A673 (cell line): Measurements from ENCODE around the gene FASN. TPM values are rescaled to one million over a fixed set of nuclear protein-coding genes. Genes with fewer than 3 reads are reported as not detected.

Experiments
- BruUV-seq: library from RNA; stranded (reverse); fragments of 400-500 nt; replicated peaks from 2 replicates; lab custom pipeline; 2021; lab: Mats Ljungman, UMichigan
- CTCF ChIA-PET: fragments of 300-600 bp; sonication (Branson Sonifier 250); formaldehyde crosslinking; loops from one replicate; lab custom pipeline; 2022; ENCODE audit warnings: antibody characterized with exemption; lab: Charles Lee
- POLR2A ChIA-PET: fragments of 300-600 bp; sonication (Branson Sonifier 250); formaldehyde crosslinking; loops from one replicate; lab custom pipeline; 2022; ENCODE audit warnings: antibody characterized with exemption; ENCODE audit not compliant: low non-redundant PET; lab: Charles Lee
- DNase-seq: peaks from one replicate; pipeline ENCODE4 v3.0.0-alpha.2; 2015; ENCODE audit warnings: low spot score
- H3K27ac ChIP-seq: fragments of 200-600 bp; sonication (generic); 2 replicates; pipeline ENCODE4 v1.5.1; 2016; ENCODE audit warnings: mixed run types, low read depth, mild to moderate bottlenecking, mixed read lengths, antibody characterized with exemption, low read length; ENCODE audit not compliant: poor library complexity, severe bottlenecking
- H3K27me3 ChIP-seq: fragments of 200-600 bp; sonication (generic); replicated peaks from 2 replicates; pipeline ENCODE4 v1.6.1; 2017; ENCODE audit warnings: mixed run types, low read depth, mild to moderate bottlenecking, mixed read lengths, antibody characterized with exemption, low read length; ENCODE audit not compliant: insufficient read depth, poor library complexity
- H3K36me3 ChIP-seq: fragments of 200-600 bp; sonication (generic); 2 replicates; pipeline ENCODE4 v1.6.1; 2016; ENCODE audit warnings: mixed run types, mild to moderate bottlenecking, mixed read lengths, antibody characterized with exemption, low read length; ENCODE audit not compliant: insufficient read depth, poor library complexity, severe bottlenecking
- H3K4me1 ChIP-seq: fragments of 200-600 bp; sonication (generic); 2 replicates; pipeline ENCODE4 v1.6.1; 2017; ENCODE audit warnings: mixed run types, mild to moderate bottlenecking, mixed read lengths, antibody characterized with exemption, low read length; ENCODE audit not compliant: insufficient read depth, poor library complexity, severe bottlenecking
- H3K4me3 ChIP-seq: fragments of 200-600 bp; sonication (generic); 2 replicates; pipeline ENCODE4 v1.5.1; 2016; ENCODE audit warnings: low read depth, mixed run types, mild to moderate bottlenecking, mixed read lengths, low read length; ENCODE audit not compliant: poor library complexity, severe bottlenecking
- H3K9me3 ChIP-seq: fragments of 200-600 bp; sonication (generic); 2 replicates; pipeline ENCODE4 v1.6.1; 2016; ENCODE audit warnings: mixed run types, low read depth, mild to moderate bottlenecking, mixed read lengths, antibody characterized with exemption, low read length; ENCODE audit not compliant: poor library complexity, severe bottlenecking
- CTCF ChIP-seq: fragments of 300-800, 200-600 bp; sonication (generic); conservative IDR thresholded peaks from 2 replicates; pipeline ENCODE4 v1.5.1; 2017; ENCODE audit warnings: low read depth, mild to moderate bottlenecking, antibody characterized with exemption, low read length, moderate library complexity, mixed read lengths
- EZH2 ChIP-seq: fragments of 200-600 bp; sonication (generic); IDR thresholded peaks from 2 replicates; pipeline ENCODE4 v1.6.1; 2017; ENCODE audit warnings: borderline replicate concordance, low read depth, mild to moderate bottlenecking, mixed read lengths, antibody characterized with exemption, low read length; ENCODE audit not compliant: poor library complexity, severe bottlenecking
- intact Hi-C: fragments of 100-400 bp; cut with micrococcal nuclease; formaldehyde crosslinking; loops from one replicate; pipeline ENCODE4 v1.10.0; 2022; ENCODE audit not compliant: unreplicated experiment
- total RNA-seq: library from RNA; stranded (reverse); gene quantifications from 2 replicates; pipeline ENCODE4 v1.2.3, GENCODE V29; 2021

The FASN gene
- total RNA-seq, 1 experiment from 2014 or later, result 591 TPM

- BruUV-seq, result no TSS peak
Measured at GRCh38 chr17:82081966-82082365, 16.1 kb downstream of the FASN start.

GRCh38 chr17:82081546-82081945 is 16.5 kb downstream of the FASN start:
- DNase-seq, result no peak
- Histone ChIP-seq H3K9me3 (no peaks in the 10 kb centered on the region), H3K4me1 (no peaks in the 10 kb centered on the region), H3K36me3 (peaks cover 93% of the 10 kb centered on the region), H3K27ac (no peak overlapping the region), H3K27me3 (no peaks in the 10 kb centered on the region), H3K4me3 (no peak overlapping the region)
- intact Hi-C loops, result no loop called here
- ChIA-PET POLR2A (no interaction called here), CTCF (no interaction called here)
- no peak for TF ChIP-seq EZH2
- TF ChIP-seq CTCF, result no peak
- BruUV-seq, result no TSS peak

More at GRCh38 chr17:82081966-82082365, 16.1 kb downstream of the FASN start:
- Histone ChIP-seq H3K36me3 (peaks cover 93% of the 10 kb centered on the region), H3K4me3 (no peak overlapping the region), H3K27ac (no peak overlapping the region), H3K9me3 (no peaks in the 10 kb centered on the region), H3K4me1 (no peaks in the 10 kb centered on the region), H3K27me3 (no peaks in the 10 kb centered on the region)
- ChIA-PET CTCF (no interaction called here), POLR2A (no interaction called here)
- DNase-seq, result no peak
- no peak for TF ChIP-seq EZH2
- no peak for TF ChIP-seq CTCF
- intact Hi-C loops, result no loop called here

- intact Hi-C loops, result no loop called here
- peaks cover 87% of the 10 kb centered on the region for H3K36me3 ChIP-seq
- POLR2A ChIA-PET, result no interaction called here
- BruUV-seq, result no TSS peak
- CTCF ChIA-PET, result no interaction called here
- H3K27me3 ChIP-seq, result no peaks in the 10 kb centered on the region
- H3K4me3 ChIP-seq, result no peak overlapping the region
- DNase-seq, result no peak
- no peak overlapping the region for H3K27ac ChIP-seq
- H3K9me3 ChIP-seq, result no peaks in the 10 kb centered on the region
- no peaks in the 10 kb centered on the region for H3K4me1 ChIP-seq
- TF ChIP-seq EZH2 (no peak), CTCF (no peak)
Measured at GRCh38 chr17:82080789-82081464, 17.1 kb downstream of the FASN start.
